GM19099 (cell line): ENCODE results near the gene KREMEN1.

Experiments used
- POLR2A ChIP-seq: IDR thresholded peaks from 3 replicates; pipeline ENCODE4 v1.6.1; 2011; ENCODE audit warnings: low read depth; ENCODE audit not compliant: insufficient read length; ENCODE audit errors: extremely low read depth

The KREMEN1 gene

DNA sequence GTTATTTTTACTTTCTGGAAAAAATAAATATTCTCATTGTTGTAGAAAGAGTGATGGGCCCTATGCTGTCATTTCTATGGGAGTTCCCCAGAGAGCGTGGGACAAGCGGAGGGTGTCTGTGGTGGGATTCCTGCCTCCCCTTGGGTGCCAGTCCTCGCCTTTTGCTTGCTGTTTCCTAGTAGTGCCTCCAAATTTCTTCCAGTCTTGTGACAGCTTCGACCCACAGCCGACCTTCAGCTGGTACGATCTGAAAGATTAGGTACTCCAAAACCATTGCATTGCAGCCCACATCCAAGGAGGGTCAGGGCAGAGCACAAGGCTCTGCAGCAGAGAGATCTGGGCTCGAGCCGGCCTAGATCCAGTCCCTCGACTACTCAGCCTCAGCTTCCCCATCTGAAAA lies 73.9 kb downstream of the KREMEN1 start:
- no peak for TF ChIP-seq POLR2A

- TF ChIP-seq POLR2A, result no peak
Measured at GRCh38 chr22:29147331-29147899, 74.6 kb downstream of the KREMEN1 start.

DNA sequence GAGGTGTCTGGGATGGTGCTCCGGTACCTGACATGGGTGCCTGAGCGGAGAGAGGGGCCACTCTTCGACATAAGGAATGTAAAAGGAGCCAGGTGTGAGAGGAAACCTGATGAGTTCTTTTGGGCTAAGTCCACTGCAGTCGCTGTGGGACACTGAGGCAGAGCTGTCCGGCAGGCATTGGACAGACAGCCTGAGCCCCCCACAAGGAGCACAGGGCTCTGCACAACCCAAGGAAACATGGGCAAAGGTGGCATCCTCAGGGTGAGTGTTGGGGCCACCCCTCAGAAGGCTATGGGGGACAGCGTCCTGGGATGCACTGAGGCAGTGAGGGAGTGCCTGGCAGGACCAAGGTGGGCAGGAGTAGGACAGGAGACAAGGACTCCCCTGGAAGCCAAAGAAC lies 75.2 kb downstream of the KREMEN1 start:
- TF ChIP-seq POLR2A, result no peak

- no peak for TF ChIP-seq POLR2A
Measured at GRCh38 chr22:29148826-29149225, 76.0 kb downstream of the KREMEN1 start.

- no peak for TF ChIP-seq POLR2A
Measured at GRCh38 chr22:29149841-29150555, 77.2 kb downstream of the KREMEN1 start.

DNA sequence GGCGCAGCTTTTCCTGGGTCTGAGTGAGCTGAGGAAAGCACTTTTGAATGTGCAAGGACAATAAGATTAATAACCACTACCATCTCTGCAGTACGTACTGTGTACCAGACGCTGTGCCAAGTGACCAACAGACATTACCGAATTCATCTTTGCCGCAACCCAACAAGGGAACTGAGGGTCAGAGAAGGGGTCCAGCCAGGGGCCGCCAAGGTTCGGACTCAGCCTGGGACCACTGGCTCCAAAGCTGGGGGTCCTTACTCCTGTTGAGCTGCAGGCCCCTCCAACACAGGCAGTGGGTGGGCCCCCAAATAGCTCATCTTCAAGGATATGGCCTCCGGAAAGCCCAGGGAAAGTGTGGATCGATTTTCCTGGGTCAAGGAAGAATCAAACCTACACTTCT lies 77.9 kb downstream of the KREMEN1 start:
- no peak for TF ChIP-seq POLR2A

GRCh38 chr22:29151316-29151715 lies 78.5 kb downstream of the KREMEN1 start:
- no peak for TF ChIP-seq POLR2A

GRCh38 chr22:29152045-29152953 lies 79.5 kb downstream of the KREMEN1 start:
- TF ChIP-seq POLR2A, result no peak

DNA sequence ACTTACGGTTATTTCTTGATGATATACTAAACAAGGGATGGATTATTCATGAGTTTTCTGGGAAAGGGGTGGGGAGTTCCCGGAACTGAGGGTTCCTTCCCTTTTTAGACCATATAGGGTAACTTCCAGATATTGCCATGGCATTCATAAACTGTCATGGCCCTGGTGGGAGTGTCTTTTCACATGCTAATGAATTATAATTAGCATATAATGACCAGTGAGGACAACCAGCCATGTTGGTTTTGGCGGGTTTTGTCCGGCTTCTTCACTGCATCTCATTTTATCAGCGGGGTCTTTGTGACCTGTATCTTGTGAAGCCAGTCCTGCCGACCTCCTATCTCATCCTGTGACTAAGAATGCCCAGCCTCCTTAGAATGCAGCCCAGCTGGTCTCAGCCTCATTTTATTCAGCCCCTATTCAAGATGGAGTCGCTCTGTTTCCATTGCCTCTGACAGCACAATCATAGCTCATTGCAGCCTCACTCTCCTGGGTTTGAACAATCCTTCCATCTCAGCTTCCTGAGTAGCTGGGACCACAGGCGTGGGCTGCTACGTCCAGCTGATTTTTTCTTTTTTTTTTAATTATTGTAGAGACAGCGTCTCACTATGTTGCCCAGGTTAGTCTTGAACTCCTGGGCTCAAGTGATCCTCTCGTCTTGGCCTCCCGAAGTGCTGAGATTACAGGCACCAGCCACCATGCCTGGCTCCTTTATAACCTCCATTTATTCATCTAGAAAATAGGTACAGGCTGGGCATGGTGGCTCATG lies 80.3 kb downstream of the KREMEN1 start:
- no peak for TF ChIP-seq POLR2A

DNA sequence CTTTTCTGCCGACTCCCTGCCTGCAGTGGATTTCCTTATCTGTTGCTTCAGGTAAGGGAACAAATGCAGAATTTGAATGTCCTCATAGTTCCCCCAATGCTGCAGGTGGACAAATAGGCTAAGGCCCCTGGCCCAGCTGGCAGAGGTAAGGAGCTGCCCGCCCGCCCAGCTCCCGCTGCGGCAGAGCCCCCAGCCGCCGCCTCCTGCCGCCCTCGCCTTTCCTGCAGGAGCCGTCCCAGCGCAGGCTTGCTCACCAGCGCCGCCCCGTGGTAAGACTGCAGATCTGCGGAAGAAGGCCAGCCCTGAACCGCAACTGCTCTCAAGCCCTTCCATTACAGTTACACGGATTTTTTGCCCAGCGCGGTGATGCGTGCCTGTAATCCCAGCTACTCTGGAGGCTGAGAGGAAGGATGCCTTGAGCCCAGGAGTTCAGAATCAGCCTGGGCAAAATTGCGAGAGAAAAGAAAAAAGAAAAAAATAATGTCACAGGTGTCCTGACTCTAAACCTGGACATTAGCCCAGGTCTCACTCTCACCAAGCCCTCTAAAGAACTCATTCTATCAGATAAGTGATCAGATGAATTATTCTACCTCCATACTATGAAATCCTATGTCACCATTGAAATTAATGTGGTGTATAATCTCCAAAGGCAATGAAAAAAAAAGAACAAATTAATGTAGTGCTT lies 81.7 kb downstream of the KREMEN1 start:
- no peak for TF ChIP-seq POLR2A

DNA sequence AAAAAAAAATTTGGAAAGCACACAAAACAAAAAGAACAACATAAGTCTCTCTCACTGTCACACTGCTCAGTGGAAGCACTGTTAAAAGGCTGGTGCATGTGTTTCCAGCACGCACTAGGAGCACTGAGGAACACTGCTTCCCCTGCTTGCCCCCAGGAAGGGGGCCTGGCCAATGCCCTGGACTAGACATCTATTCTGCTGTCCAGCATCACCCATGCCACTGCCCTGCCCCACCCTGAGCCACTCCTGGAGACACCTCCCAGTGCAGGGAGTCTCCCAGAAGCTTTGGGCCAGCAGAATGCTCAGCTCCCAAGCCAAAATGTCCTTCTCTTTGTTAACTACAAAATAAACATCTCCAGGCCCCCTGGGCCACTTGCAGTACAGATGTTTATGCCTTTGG lies 83.1 kb downstream of the KREMEN1 start:
- no peak for TF ChIP-seq POLR2A

- no peak for TF ChIP-seq POLR2A
Measured at GRCh38 chr22:29156507-29156906, 83.7 kb downstream of the KREMEN1 start.

DNA sequence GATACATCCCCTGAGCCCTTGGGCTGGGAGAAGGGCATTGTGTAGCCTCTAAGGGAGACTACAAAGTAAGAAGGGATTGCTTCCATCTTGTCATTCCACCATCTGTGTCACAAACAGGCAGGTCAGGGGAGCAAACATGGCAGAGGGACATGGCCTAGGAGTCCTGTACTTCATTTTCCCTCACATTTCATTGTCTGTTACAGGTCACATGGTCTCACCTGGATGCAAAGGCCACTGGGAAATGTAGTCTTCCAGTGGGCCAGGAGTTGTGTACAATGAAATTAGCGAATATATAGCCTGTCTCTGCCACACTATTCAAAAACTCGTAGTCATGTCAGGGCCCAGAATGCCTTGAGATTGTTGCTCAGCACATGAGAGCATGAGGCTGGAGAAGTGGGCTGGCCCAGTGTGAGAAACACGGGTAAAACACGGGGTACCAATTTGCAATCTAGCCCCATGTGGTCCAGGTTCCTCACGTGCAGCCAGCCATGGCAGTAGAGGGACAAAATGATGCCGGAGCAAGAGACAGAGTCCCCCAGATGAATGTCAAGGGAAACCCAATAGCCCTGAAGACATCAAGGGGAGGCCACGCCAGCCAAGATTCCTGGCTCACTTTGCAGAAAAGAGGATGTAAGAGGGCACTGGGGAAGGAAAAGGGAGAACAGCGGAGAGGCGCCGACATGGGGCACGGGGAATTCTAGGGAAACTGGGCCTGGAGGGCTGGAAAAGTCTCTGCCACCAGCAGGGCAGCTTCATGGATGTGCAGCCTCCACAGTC lies 85.1 kb downstream of the KREMEN1 start:
- TF ChIP-seq POLR2A, result no peak

GRCh38 chr22:29158546-29158945 lies 85.7 kb downstream of the KREMEN1 start:
- TF ChIP-seq POLR2A, result no peak

GRCh38 chr22:29163808-29164207 lies 91.0 kb downstream of the KREMEN1 start:
- no peak for TF ChIP-seq POLR2A
